ELF-1 (cell line): ENCODE data around the gene KIF16B.
"Not testable (repeated sequence)": the region's sequence is repeated elsewhere in the genome, so short reads cannot be mapped to it uniquely, and the experiment has no call there.

Experiments
- DNase-seq: peaks from one replicate; pipeline ENCODE4 v3.0.0-alpha.2; 2016; ENCODE audit warnings: low read depth, low spot score

Gene KIF16B

GRCh38 chr20:16595376-16595775, 22.1 kb upstream of the KIF16B start:
- no peak for DNase-seq

- no peak for DNase-seq
Measured at GRCh38 chr20:16590041-16590633, 16.9 kb upstream of the KIF16B start.

GRCh38 chr20:16589623-16590022, 16.4 kb upstream of the KIF16B start:
- no peak for DNase-seq

DNA sequence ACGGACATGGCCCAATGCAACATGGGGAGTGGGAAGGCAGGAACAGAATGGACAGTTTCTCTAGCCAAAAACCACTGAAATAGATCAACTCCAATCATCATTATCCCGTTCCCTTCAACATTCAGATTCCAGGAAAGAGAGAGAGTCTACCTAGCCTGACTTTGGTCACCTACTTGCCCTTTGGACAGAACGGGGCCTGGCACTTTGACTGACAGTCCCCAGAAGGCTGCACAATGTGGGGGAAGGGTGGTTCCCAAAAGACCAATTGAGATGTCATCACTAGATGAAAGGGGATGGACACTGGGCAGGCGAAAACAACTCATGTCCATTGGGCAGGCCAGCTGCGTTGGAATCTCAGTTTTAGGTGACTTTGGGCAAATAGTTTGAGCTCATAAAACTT, 15.0 kb upstream of the KIF16B start:
- no peak for DNase-seq

DNA sequence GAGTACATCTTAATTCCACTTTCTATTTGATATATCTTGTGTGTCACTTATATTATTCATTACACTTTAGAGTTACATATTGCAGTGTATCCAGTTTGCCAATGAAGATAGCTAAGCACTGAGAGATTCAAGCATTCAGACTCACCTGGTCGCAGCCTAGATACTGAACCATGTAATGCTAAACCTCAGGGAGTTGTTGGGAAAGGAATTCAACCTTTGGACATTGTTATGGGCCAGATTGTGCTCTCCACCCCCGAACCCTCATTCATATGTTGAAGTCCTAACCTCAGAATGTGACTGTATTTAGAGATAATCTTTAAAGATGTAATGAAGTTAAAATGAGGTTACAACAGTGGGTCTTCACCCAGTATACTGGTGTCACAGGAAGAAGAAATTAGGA, 13.8 kb upstream of the KIF16B start:
- no peak for DNase-seq

DNA sequence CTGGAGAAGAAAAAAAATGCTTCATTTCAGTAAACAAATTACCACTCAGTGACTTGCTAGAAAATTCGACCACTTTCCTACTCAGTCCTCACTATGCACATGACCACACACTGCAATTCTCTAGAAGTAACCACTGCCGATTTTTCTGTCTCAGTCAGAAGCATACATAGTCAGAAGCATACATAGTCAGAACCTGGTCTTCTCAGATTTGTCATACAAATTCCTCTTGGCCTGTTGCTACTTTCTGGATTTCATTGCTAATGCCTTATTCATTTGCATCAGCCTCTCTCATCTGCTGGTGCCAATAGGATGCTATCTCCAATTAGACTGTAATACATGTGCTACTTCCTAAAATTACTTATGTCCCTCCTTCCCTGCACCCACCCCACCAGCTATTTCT, 10.2 kb upstream of the KIF16B start:
- DNase-seq: no peak

DNA sequence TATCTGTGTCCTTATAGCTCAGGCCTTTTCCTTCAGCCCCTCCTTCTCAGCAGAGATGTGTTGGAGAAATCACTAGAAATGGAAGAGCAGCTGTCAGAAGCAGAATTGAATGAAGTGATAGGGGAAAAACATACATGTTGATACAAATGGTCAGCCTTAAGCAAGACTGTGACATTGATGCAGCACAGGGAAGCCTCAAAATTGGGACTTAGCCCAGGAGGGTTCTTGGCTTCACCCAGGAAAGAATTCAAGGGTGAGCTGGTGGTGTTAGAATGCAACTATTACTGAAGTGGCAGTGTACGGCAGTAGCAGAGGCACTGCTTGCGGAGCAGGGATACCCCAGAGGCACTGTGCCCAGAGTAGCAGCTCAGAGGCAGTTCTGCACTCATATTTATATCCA, 8.0 kb upstream of the KIF16B start:
- DNase-seq: no peak

GRCh38 chr20:16580620-16581019, 7.4 kb upstream of the KIF16B start:
- no peak for DNase-seq

DNA sequence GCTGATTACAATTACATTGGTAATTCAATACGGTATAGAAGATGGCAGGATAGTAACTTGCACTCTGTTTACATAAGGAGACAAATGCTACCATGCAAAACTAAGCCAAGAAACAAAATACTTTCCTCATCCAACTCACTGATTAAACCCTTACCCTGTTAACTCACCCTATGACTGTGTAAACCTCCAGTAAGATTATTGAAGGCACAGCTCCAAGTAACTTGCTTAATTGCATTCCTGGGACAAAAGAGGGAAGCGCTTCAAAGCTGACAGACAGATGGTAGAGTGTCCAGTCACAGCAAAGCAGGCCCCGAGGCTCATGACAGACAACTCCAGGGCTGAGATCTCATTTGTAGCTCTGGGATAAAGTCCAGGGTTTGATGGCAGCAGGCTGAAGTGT, 6.9 kb upstream of the KIF16B start:
- DNase-seq: peak; percentile 80

DNA sequence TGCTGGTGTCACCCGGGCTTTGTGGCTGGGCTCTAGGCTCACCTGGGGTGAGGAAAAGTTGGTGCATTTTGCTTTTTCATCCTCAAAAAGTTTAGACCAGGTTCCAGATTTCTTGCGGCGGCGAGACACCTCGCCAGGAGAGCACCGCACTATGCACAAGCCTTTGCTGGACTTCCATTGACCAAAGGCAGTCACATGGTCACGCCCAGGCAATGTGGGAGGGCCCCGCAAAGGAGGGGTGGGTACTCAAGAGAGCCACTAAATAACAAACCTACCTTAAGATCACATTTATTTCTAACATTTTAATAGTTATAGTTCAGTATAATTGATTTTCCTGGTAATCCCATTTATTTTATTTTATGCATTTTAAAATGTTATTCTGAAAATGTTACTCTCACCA, 3.0 kb upstream of the KIF16B start:
- DNase-seq: no peak

DNA sequence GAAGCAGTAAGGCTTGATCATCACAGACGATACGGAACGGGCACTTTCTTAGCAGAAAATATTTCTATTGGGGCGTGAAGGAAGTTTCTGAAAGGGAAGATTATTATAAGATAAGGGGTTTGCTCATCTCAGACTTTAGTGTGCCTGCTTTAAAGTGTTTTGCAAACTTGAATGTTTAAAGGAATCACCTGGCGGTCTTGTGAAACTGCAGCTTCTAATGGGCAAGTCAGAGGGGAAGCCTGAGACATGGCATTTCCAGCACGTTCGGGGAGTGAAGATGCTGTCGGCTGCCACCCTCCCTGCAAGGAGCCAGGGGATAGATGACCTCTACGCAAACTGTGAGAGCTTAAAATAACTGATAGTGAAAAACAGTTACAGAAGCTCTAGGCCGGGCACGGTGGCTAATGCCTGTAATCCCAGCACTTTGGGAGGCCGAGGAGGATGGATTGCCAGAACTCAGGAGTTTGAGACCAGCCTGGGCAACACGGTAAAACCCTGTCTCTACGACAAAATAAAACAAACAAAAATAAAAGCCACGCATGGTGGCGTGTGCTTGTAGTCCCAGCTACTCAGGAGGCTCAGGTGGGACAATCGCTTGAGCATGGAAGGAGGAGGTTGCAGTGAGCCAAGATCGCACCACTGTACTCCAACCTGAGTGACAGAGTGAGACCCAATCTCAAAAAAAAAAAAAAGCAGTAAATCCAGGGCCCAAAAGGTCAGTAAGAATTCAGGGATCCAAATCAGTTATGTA, 2.3 kb upstream of the KIF16B start:
- DNase-seq: peak; percentile 37

GRCh38 chr20:16574656-16575355, 1.6 kb upstream of the KIF16B start:
- peak; percentile 96 for DNase-seq

DNA sequence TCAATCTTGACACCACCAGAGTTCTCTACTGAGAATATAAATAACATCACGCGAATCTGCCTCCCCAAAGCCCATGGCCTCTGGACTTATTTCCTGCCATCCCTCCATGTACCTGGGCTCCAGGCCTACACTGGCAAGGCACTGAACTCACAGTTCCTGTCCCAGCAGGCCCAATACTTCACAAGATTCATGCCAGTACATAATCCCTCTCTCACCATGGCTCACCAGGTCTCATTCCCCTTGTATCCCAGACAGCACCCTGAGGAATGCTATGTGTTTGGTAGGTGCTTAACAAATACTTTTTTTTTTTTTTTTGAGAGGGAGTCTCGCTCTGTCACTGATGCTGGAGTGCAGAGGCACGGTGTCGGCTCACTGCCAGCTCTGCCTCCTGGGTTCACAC, 1.9 kb downstream of the KIF16B start:
- DNase-seq: no peak

DNA sequence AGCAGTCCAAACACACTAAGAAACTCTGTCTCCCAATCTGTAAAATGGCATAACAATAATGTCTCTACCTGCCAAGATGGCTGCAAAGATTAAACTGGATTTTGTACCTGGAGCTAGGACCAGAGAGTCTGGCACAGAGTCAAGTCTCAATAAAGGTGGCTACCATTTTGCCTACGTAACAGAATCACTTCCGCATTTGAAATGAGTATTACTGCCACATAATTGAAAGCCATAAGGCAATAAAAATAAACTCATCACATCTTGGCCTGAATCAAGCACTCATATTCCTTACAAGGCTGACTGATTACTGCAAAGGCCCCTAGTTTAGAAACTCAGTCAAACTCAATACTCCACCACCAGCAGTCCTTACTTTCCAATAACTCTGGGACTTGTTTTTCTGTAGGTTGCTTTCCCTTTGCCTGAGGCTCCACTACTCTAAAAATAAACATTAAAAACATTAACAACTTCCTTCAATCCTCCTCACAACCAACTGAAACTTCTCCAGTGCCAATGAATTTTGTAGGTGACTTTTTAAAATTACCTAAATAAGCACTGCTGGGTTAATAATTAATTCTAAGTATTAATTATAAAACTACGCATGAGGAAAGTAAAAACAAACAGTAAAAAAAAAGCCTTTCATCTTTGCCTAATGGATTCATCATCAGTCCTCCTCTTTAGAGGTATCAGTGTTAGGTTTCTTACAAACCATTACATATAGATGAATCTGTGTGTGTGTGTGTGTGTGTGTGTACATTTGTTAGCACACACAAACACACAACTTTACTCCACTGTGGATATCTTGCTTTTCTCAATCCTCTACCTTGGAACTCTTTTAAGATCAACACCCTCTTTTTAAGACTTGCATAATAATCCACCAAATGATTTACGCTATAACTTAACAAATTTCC, 3.7 kb downstream of the KIF16B start:
- no peak for DNase-seq

- DNase-seq: no peak
Measured at GRCh38 chr20:16566080-16566479, 7.2 kb downstream of the KIF16B start.

DNA sequence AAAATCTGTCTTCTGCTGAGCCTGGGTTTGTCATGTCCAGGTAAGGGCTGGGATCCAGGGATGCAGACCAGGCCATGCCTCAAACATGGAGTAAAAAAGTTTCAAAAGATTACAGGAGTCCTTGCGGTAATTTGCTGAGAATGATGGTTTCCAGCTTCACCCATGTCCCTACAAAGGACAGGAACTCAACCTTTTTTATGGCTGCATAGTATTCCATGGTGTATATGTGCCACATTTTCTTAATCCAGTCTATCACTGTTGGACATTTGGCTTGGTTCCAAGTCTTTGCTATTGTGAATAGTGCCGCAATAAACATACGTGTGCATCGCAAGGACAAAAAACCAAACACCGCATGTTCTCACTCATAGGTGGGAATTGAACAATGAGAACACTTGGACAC, 9.2 kb downstream of the KIF16B start:
- not testable (repeated sequence) for DNase-seq

GRCh38 chr20:16563066-16563806, 10.0 kb downstream of the KIF16B start:
- DNase-seq: no peak

DNA sequence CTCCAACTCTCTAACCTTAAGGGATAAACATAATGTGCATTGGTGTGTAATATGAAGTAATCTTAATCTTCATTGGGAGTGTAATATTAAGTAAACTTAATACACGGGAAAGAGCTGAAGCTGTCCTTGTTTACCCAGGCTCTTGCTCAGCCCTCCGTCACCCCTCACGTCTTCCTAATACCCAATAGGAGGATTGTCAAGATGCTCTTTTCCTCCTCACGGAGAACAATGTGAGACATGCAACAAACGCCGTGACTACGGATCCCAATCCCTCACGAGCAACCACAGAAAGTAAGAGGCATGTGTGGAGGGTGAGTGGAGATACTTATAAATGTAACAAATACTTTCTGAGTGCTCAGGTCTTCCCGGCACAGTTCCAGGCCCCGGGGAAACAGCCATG, 11.0 kb downstream of the KIF16B start:
- no peak for DNase-seq

- no peak for DNase-seq
Measured at GRCh38 chr20:16560661-16561060, 12.6 kb downstream of the KIF16B start.

- DNase-seq: no peak
Measured at GRCh38 chr20:16560216-16560615, 13.0 kb downstream of the KIF16B start.

DNA sequence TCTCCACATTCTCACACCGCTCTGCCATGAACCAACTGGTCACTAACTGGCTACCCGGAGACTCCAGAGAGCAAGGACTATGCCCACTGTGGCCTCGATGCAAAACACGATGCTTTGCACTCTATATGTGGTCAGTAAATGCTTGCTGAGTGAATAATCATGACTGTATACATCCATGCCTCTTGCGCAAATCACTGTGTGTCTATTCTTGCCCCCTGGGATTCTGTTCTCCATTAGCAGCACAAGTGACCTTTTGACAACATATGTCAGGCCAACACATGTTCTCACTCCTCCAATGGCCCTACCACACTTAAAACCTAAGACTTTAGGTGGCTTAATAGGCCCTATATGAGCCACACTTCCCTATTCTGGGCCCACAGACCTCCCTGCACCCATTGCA, 16.9 kb downstream of the KIF16B start:
- DNase-seq: no peak
